Gastroesophageal sphincter (tissue), 3 donors: ENCODE results near the gene SRSF8.

Experiments
- CTCF ChIP-seq, 4 experiments: fragments of 200-600 bp in 2 of 4; fragments of 450-650 bp in 2 of 4; sonication (generic) in 1 of 4; IDR thresholded peaks; one replicate each; pipeline ENCODE4 v1.5.1; 2017 to 2019; ENCODE audit warnings: antibody characterized with exemption in 4 of 4, mild to moderate bottlenecking in 2 of 4, moderate library complexity in 2 of 4
- POLR2A ChIP-seq, 2 donors: fragments of 450-650 bp; IDR thresholded peaks; one replicate each; pipeline ENCODE4 v1.6.1; 2017; ENCODE audit warnings: antibody characterized with exemption in 2 of 2, mild to moderate bottlenecking in 2 of 2, moderate library complexity in 1 of 2

- TF ChIP-seq CTCF (IDR thresholded peaks at IDR 0.05) = no peak
- no peak for TF ChIP-seq POLR2A (IDR thresholded peaks at IDR 0.05)
Measured at GRCh38 chr11:95078526-95078925, 11.8 kb downstream of the SRSF8 start.
